ENCODE measurements around the gene DGUOK. TPM values are rescaled to one million over a fixed set of nuclear protein-coding genes. Genes with fewer than 3 reads are reported as not detected.

DGUOK gene
- total RNA-seq, 1 donor from 2014 or later: 70.1 TPM

GRCh38 chr2:73888388-73888787 is 38.3 kb upstream of the DGUOK start:
- intact Hi-C loops (cut with micrococcal nuclease): no loop called here
- H3K4me3 Mint-ChIP-seq: no peak overlapping the region
- DNase-seq: no peak

GRCh38 chr2:73889206-73889605 is 37.5 kb upstream of the DGUOK start:
- ChIA-PET CTCF (no interaction called here), POLR2A (no interaction called here)
- Mint-ChIP-seq H3K27ac (no peak overlapping the region), H3K4me3 (no peak overlapping the region), H3K36me3 (ENCODE audit: low read depth) (no peaks in the 10 kb centered on the region), H3K27me3 (peaks cover 16% of the 10 kb centered on the region), H3K4me1 (no peaks in the 10 kb centered on the region), H3K9me3 (no peaks in the 10 kb centered on the region)
- no peak for ATAC-seq (ENCODE audit: low read depth)
- intact Hi-C loops (cut with micrococcal nuclease): no loop called here
- DNase-seq: no peak
- TF ChIP-seq CTCF (IDR thresholded peaks at IDR 0.05): no peak

More at GRCh38 chr2:73888388-73888787, 38.3 kb upstream of the DGUOK start:
- peaks cover 18% of the 10 kb centered on the region for H3K27me3 Mint-ChIP-seq
- no peak for ATAC-seq (ENCODE audit: low read depth)
- ChIA-PET CTCF (no interaction called here), POLR2A (no interaction called here)
- H3K4me1 Mint-ChIP-seq: no peaks in the 10 kb centered on the region
- no peaks in the 10 kb centered on the region for H3K36me3 Mint-ChIP-seq (ENCODE audit: low read depth)
- no peaks in the 10 kb centered on the region for H3K9me3 Mint-ChIP-seq
- H3K27ac Mint-ChIP-seq: no peak overlapping the region
- no peak for TF ChIP-seq CTCF (IDR thresholded peaks at IDR 0.05)

- no peak overlapping the region for H3K27ac Mint-ChIP-seq
- DNase-seq: no peak
- ChIA-PET POLR2A (no interaction called here), CTCF (no interaction called here)
- H3K4me1 Mint-ChIP-seq: no peaks in the 10 kb centered on the region
- no peak for ATAC-seq (ENCODE audit: low read depth)
- peaks cover 16% of the 10 kb centered on the region for H3K27me3 Mint-ChIP-seq
- intact Hi-C loops (cut with micrococcal nuclease): no loop called here
- TF ChIP-seq CTCF (IDR thresholded peaks at IDR 0.05): no peak
- no peak overlapping the region for H3K4me3 Mint-ChIP-seq
- no peaks in the 10 kb centered on the region for H3K36me3 Mint-ChIP-seq (ENCODE audit: low read depth)
- no peaks in the 10 kb centered on the region for H3K9me3 Mint-ChIP-seq
Measured at GRCh38 chr2:73890301-73891092, 36.2 kb upstream of the DGUOK start.

- Mint-ChIP-seq H3K9me3 (no peaks in the 10 kb centered on the region), H3K4me1 (peaks cover 2% of the 10 kb centered on the region), H3K27ac (no peak overlapping the region), H3K27me3 (peaks cover 9% of the 10 kb centered on the region), H3K36me3 (ENCODE audit: low read depth) (no peaks in the 10 kb centered on the region), H3K4me3 (no peak overlapping the region)
- CTCF ChIA-PET: no interaction called here
- DNase-seq (no peak), ATAC-seq (ENCODE audit: low read depth) (no peak)
- POLR2A ChIA-PET: interaction anchor here (0.5 kb wide), 1 partner anchor 707 kb away, joined by 6 read pairs; no protein-coding TSS in a partner anchor
- intact Hi-C loops (cut with micrococcal nuclease): no loop called here
- TF ChIP-seq CTCF (IDR thresholded peaks at IDR 0.05): no peak
Measured at GRCh38 chr2:73891276-73891901, 35.3 kb upstream of the DGUOK start.

- H3K36me3 Mint-ChIP-seq (ENCODE audit: low read depth): no peaks in the 10 kb centered on the region
- no peak within 1 kb of the TSS for H3K4me3 Mint-ChIP-seq
- H3K27ac Mint-ChIP-seq: no peak within 1 kb of the TSS
- CTCF ChIA-PET: no interaction called here
- no peaks in the 10 kb centered on the region for H3K9me3 Mint-ChIP-seq
- POLR2A ChIA-PET: no interaction called here
- DNase-seq: no peak
- no peak for ATAC-seq (ENCODE audit: low read depth)
- H3K4me1 Mint-ChIP-seq: peaks cover 6% of the 10 kb centered on the region
- intact Hi-C loops (cut with micrococcal nuclease): no loop called here
- TF ChIP-seq CTCF (IDR thresholded peaks at IDR 0.05): no peak
- no peaks in the 10 kb centered on the region for H3K27me3 Mint-ChIP-seq
Measured at GRCh38 chr2:73892631-73893329, 33.9 kb upstream of the DGUOK start, which contains the start of gene ACTG2. Gene ACTG2, plus strand, starts transcription at chr2:73893008. Its CDS starts 8,304 bp downstream, at chr2:73901312.
